Mesendoderm (in vitro differentiated cells): ENCODE measurements around the gene BRAF.

Source experiments
- DNase-seq: peaks from one replicate; pipeline ENCODE4 v3.0.0; 2013
- H2AK5ac ChIP-seq: 2 replicates; pipeline ENCODE4 v1.6.1; 2013; ENCODE audit warnings: low read length, inconsistent platforms
- H2BK120ac ChIP-seq: 2 replicates; pipeline ENCODE4 v1.6.1; 2013; ENCODE audit warnings: low read depth, mild to moderate bottlenecking, low read length, moderate library complexity, mixed read lengths
- H2BK15ac ChIP-seq: replicated peaks from 2 replicates; pipeline ENCODE4 v1.6.1; 2013; ENCODE audit warnings: low read depth, mild to moderate bottlenecking, moderate library complexity
- H2BK5ac ChIP-seq: 2 replicates; pipeline ENCODE4 v1.6.1; 2013; ENCODE audit warnings: low read length, inconsistent platforms
- H3K18ac ChIP-seq: 2 replicates; pipeline ENCODE4 v1.6.1; 2013; ENCODE audit warnings: mild to moderate bottlenecking, low read length, mixed read lengths
- H3K23ac ChIP-seq: one replicate; pipeline ENCODE4 v1.6.1; 2013; ENCODE audit warnings: low read length
- H3K27ac ChIP-seq: 2 replicates; pipeline ENCODE4 v1.5.1; 2013; ENCODE audit warnings: low read depth, mild to moderate bottlenecking, inconsistent platforms, low read length, moderate library complexity
- H3K27me3 ChIP-seq: 2 replicates; pipeline ENCODE4 v1.6.1; 2013; ENCODE audit warnings: low read length, control low read depth, mild to moderate bottlenecking, inconsistent platforms; ENCODE audit not compliant: insufficient read depth, poor library complexity
- H3K36me3 ChIP-seq: 2 replicates; pipeline ENCODE4 v1.6.1; 2013; ENCODE audit warnings: low read length, inconsistent platforms; ENCODE audit not compliant: control insufficient read depth, insufficient read depth
- H3K4ac ChIP-seq: one replicate; pipeline ENCODE4 v1.6.1; 2013; ENCODE audit warnings: low read depth, mild to moderate bottlenecking, low read length, moderate library complexity
- H3K4me1 ChIP-seq: 2 replicates; pipeline ENCODE4 v1.6.1; 2013; ENCODE audit warnings: low read depth, low read length, inconsistent platforms; ENCODE audit not compliant: control insufficient read depth
- H3K4me2 ChIP-seq: 2 replicates; pipeline ENCODE4 v1.6.1; 2013; ENCODE audit warnings: low read length
- H3K4me3 ChIP-seq: 2 replicates; pipeline ENCODE4 v1.5.1; 2013; ENCODE audit warnings: mild to moderate bottlenecking, low read length
- H3K56ac ChIP-seq: one replicate; pipeline ENCODE4 v1.6.1; 2013; ENCODE audit warnings: low read length
- H3K79me1 ChIP-seq: 2 replicates; pipeline ENCODE4 v1.6.1; 2013; ENCODE audit warnings: low read length, inconsistent platforms
- H3K79me2 ChIP-seq: 2 replicates; pipeline ENCODE4 v1.6.1; 2013; ENCODE audit warnings: mild to moderate bottlenecking, low read length; ENCODE audit not compliant: control insufficient read depth, insufficient read depth
- H3K9ac ChIP-seq: 2 replicates; pipeline ENCODE4 v1.6.1; 2013; ENCODE audit warnings: low read length, inconsistent platforms
- H4K5ac ChIP-seq: one replicate; pipeline ENCODE4 v1.6.1; 2013; ENCODE audit warnings: low read length
- H4K8ac ChIP-seq: one replicate; pipeline ENCODE4 v1.6.1; 2013; ENCODE audit warnings: low read depth, mild to moderate bottlenecking, control low read depth, low read length, moderate library complexity
- WGBS: extraction: QIAGEN DNeasy Blood & Tissue Kit; methylation state at CpG from one replicate; pipeline ENCODE4 v1.1.7; 2013; ENCODE audit warnings: low lambda C conversion rate, missing lambda C conversion rate; ENCODE audit not compliant: insufficient coverage; ENCODE audit errors: extremely low coverage; 5-methylcytosine and 5-hydroxymethylcytosine counted together

The BRAF gene

DNA sequence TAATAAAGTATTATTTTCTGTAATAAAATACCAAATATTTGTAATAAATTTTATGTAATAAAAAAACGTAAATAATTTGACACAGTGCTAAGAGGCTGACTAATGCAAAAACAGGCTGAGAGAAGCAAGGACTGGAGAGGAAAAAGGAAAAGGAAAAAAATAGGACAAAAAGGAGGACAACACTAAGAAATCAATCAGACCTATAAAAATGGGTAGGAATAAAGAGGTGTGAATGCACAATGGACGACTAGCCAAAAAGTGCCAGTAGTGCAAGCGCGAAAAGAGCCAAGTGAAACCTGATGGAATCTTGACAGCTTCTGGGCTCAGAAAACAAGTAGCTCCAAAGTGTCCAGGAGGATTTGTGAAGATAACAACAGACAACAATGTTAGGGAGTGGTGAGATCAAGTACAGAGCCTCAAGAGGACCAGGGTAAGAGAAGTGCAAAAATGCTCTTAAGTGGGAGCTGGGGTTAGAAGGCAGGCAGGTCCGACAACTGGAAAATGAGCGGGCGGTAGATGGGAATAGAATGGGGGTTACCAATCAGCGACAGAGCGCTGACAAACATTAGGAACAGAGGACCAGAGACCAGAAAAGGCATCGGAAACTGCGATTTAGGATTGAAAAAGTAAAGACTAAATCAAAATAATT, 1.2 kb downstream of the BRAF start:
- no CpG with 5 or more reads among the region's 11 CpGs for WGBS
- H3K18ac ChIP-seq: no peak overlapping the region
- DNase-seq: peak; percentile 39

DNA sequence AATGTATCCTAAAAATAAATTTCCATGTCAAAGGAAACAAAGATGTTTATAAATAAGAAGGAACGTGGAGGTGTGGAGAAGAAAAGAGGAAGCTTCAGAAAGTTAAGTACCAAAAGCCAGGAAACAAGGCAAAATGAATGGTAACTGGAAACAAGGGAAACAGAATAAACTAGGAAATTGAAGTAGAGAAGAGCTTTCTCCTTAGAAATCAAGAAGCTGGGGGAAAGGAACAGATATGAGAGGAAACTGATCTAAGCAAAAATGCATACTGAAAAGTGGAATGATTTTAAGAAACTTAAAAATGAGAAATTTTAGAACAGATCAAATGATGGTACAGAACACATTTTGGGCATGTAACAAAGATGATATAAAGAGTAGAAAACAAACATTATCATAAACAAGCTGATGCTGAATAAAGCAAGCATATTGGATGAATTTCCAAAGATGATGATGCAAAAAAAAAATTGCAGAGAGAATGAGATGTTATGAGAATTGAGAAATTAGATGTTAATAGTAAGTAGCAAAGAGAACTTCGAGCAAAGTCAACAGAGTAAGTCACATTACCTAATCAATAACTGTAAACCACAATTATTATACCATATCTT, 1.9 kb downstream of the BRAF start:
- H4K5ac ChIP-seq: no peak overlapping the region
- H2BK15ac ChIP-seq: no peak overlapping the region
- H3K9ac ChIP-seq: no peak overlapping the region
- peaks cover 22% of the 10 kb centered on the region for H3K79me2 ChIP-seq
- H3K18ac ChIP-seq: no peak overlapping the region
- no peak overlapping the region for H2AK5ac ChIP-seq
- no peak overlapping the region for H3K4me3 ChIP-seq
- H3K23ac ChIP-seq: no peak overlapping the region
- H3K27me3 ChIP-seq: no peaks in the 10 kb centered on the region
- no peak for DNase-seq
- no peak overlapping the region for H3K56ac ChIP-seq
- H3K4me2 ChIP-seq: no peak overlapping the region
- no peaks in the 10 kb centered on the region for H3K36me3 ChIP-seq
- H3K4ac ChIP-seq: no peak overlapping the region
- WGBS: no CpG with 5 or more reads among the region's 2 CpGs
- H2BK5ac ChIP-seq: no peak overlapping the region
- peaks cover 9% of the 10 kb centered on the region for H3K79me1 ChIP-seq
- no peak overlapping the region for H2BK120ac ChIP-seq
- H3K27ac ChIP-seq: no peak overlapping the region
- no peak overlapping the region for H4K8ac ChIP-seq
- H3K4me1 ChIP-seq: no peaks in the 10 kb centered on the region

More for the DNA sequence above, 1.2 kb downstream of the BRAF start:
- no peak overlapping the region for H2BK120ac ChIP-seq
- no peak overlapping the region for H3K23ac ChIP-seq
- H3K4me2 ChIP-seq: peak overlapping the region; percentile 48
- H3K4me1 ChIP-seq: no peaks in the 10 kb centered on the region
- H3K4me3 ChIP-seq: peak overlapping the region; percentile 40
- H3K79me2 ChIP-seq: peaks cover 18% of the 10 kb centered on the region
- peak overlapping the region; percentile 88 for H3K9ac ChIP-seq
- H2BK5ac ChIP-seq: no peak overlapping the region
- no peak overlapping the region for H3K27ac ChIP-seq
- peak overlapping the region; percentile 93 for H3K56ac ChIP-seq
- H3K36me3 ChIP-seq: no peaks in the 10 kb centered on the region
- no peaks in the 10 kb centered on the region for H3K27me3 ChIP-seq
- H3K79me1 ChIP-seq: peaks cover 6% of the 10 kb centered on the region
- H4K5ac ChIP-seq: no peak overlapping the region
- no peak overlapping the region for H2BK15ac ChIP-seq
- H2AK5ac ChIP-seq: no peak overlapping the region
- H4K8ac ChIP-seq: no peak overlapping the region
- H3K4ac ChIP-seq: no peak overlapping the region

DNA sequence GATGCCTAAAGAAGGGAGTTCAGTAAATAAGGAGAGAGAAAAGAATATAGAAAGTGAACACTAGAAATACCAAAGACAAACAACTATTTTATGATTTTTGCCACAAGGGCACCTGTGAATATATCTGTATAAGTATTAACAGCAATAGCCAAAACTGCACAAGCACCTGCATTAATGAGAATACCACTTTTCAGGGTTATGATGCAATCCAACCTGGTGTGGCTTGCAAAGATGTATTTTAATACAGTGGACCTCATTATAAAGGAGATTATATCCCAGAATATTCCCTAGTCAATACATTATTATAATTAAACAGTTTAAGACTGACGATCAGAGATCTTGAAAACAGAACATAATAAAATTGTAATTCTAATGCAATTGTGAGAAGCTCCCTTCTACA, 4.0 kb downstream of the BRAF start:
- Histone ChIP-seq H2BK5ac (no peak overlapping the region), H3K18ac (no peak overlapping the region), H3K36me3 (no peaks in the 10 kb centered on the region), H3K27me3 (no peaks in the 10 kb centered on the region), H2BK120ac (no peak overlapping the region), H2AK5ac (no peak overlapping the region), H3K4me1 (no peaks in the 10 kb centered on the region), H3K23ac (no peak overlapping the region), H3K4ac (no peak overlapping the region), H4K5ac (no peak overlapping the region), H3K4me3 (no peak overlapping the region), H4K8ac (no peak overlapping the region), H2BK15ac (no peak overlapping the region), H3K4me2 (no peak overlapping the region), H3K79me1 (peaks cover 11% of the 10 kb centered on the region), H3K9ac (no peak overlapping the region), H3K79me2 (peaks cover 26% of the 10 kb centered on the region), H3K56ac (no peak overlapping the region), H3K27ac (no peak overlapping the region)
- WGBS: no CpG with 5 or more reads among the region's 1 CpG
- DNase-seq: no peak

DNA sequence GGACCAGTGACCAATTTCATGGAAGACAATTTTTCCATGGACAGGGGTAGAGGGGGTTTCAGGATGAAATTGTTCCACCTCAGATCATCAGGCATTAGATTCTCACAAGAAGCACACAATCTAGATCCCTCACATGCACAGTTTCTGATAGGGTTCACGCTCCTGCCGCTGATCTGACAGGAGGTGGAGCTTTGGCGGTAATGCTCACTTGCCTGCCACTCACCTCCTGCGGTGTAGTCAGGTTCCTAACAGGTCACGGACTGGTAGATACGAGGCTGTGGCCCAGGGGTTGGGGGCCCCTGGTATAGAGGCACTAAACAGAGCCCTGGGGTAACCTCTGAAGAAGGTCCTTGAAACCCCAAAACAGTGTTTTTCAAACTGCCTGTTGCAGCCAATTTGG, 6.5 kb downstream of the BRAF start:
- Histone ChIP-seq H3K9ac (no peak overlapping the region), H3K4me1 (no peaks in the 10 kb centered on the region), H2AK5ac (no peak overlapping the region), H3K27me3 (no peaks in the 10 kb centered on the region), H4K5ac (no peak overlapping the region), H3K4me2 (no peak overlapping the region), H2BK5ac (no peak overlapping the region), H3K4ac (no peak overlapping the region), H3K79me2 (peaks cover 19% of the 10 kb centered on the region), H2BK15ac (no peak overlapping the region), H2BK120ac (no peak overlapping the region), H4K8ac (no peak overlapping the region), H3K36me3 (no peaks in the 10 kb centered on the region), H3K18ac (no peak overlapping the region), H3K79me1 (peaks cover 9% of the 10 kb centered on the region), H3K27ac (no peak overlapping the region), H3K4me3 (no peak overlapping the region), H3K23ac (no peak overlapping the region), H3K56ac (no peak overlapping the region)
- WGBS: no CpG with 5 or more reads among the region's 6 CpGs
- DNase-seq: peak; percentile 9

DNA sequence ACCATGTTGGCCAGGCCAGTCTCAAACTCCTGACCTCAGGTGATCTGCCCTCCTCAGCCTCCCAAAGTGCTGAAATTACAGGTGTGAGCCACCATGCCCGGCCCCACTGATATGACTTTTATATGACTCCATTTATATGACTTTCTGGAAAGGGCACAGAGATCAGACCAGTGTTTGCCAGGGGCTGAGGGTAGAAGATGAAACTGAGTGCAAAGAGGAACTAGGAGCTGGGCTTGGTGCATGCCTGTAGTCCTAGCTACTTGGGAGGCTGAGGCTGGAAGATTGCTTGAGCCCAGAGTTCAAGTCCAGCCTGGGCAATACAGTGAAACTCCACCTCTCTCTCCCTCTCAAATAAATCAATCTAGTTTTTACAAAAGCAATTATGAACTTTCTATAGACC, 7.5 kb downstream of the BRAF start:
- no peak overlapping the region for H4K8ac ChIP-seq
- no peak overlapping the region for H3K56ac ChIP-seq
- H3K9ac ChIP-seq: no peak overlapping the region
- H3K36me3 ChIP-seq: no peaks in the 10 kb centered on the region
- no peak overlapping the region for H3K27ac ChIP-seq
- no peak overlapping the region for H3K18ac ChIP-seq
- no peak overlapping the region for H3K4me3 ChIP-seq
- no peak overlapping the region for H3K23ac ChIP-seq
- no peak overlapping the region for H2BK15ac ChIP-seq
- H3K4me2 ChIP-seq: no peak overlapping the region
- WGBS: no CpG with 5 or more reads among the region's 1 CpG
- H3K27me3 ChIP-seq: no peaks in the 10 kb centered on the region
- DNase-seq: no peak
- H3K79me1 ChIP-seq: peaks cover 9% of the 10 kb centered on the region
- H2AK5ac ChIP-seq: no peak overlapping the region
- H4K5ac ChIP-seq: no peak overlapping the region
- H2BK120ac ChIP-seq: no peak overlapping the region
- H3K4ac ChIP-seq: no peak overlapping the region
- H3K4me1 ChIP-seq: peaks cover 2% of the 10 kb centered on the region
- H3K79me2 ChIP-seq: peaks cover 19% of the 10 kb centered on the region
- H2BK5ac ChIP-seq: no peak overlapping the region
